Endothelial cell of umbilical vein (primary cell): ENCODE results near the gene DNAJB1. TPM values are rescaled to one million over a fixed set of nuclear protein-coding genes. Genes with fewer than 3 reads are reported as not detected.

Source experiments
- BruUV-seq: library from RNA; stranded (reverse); fragments of 400-500 nt; replicated peaks from 2 replicates; lab custom pipeline; 2021; lab: Mats Ljungman, UMichigan
- CTCF ChIA-PET: fragments of 300-600, 350-600 bp; sonication (Branson Sonifier 250); formaldehyde crosslinking; loops from one replicate; lab custom pipeline; 2021; ENCODE audit warnings: antibody characterized with exemption, inconsistent platforms; lab: Charles Lee
- POLR2A ChIA-PET: fragments of 300-600, 350-600 bp; sonication (Branson Sonifier 250); formaldehyde crosslinking; loops from one replicate; lab custom pipeline; 2021; ENCODE audit warnings: antibody characterized with exemption, inconsistent platforms; lab: Charles Lee
- DNase-seq: peaks from one replicate; pipeline ENCODE4 v3.0.0-alpha.2; 2011; ENCODE audit warnings: low read depth, low spot score
- FAIRE-seq: peaks from 2 replicates; lab custom pipeline; 2011; peaks lifted over from hg19 to GRCh38; lab: Jason Lieb, UNC
- H2AFZ ChIP-seq: 2 replicates; pipeline ENCODE4 v1.6.0; 2012; ENCODE audit warnings: low read depth, low read length, control low read depth, inconsistent platforms
- H3K27ac ChIP-seq: 2 replicates; pipeline ENCODE4 v1.5.1; 2011; ENCODE audit warnings: low read depth, mild to moderate bottlenecking, control low read depth, low read length, moderate library complexity; ENCODE audit not compliant: insufficient read depth
- H3K27me3 ChIP-seq, 2 experiments: 2 replicates each; pipeline versions ENCODE4 v1.6.0 to v1.6.1; 2011; ENCODE audit warnings: low read length in 2 of 2, mixed read lengths in 1 of 2; ENCODE audit not compliant: control insufficient read depth in 2 of 2, insufficient read depth in 2 of 2
- H3K36me3 ChIP-seq, 2 experiments: 2 replicates in 1 of 2; 3 replicates in 1 of 2; pipeline ENCODE4 v1.5.1; 2011; ENCODE audit warnings: low read length in 2 of 2, mild to moderate bottlenecking in 1 of 2, moderate library complexity in 1 of 2; ENCODE audit not compliant: control insufficient read depth in 2 of 2, insufficient read depth in 2 of 2; ENCODE audit errors: extremely low read depth in 1 of 2
- H3K4me1 ChIP-seq: 3 replicates; pipeline ENCODE4 v1.5.1; 2011; ENCODE audit warnings: mild to moderate bottlenecking, low read length; ENCODE audit not compliant: control insufficient read depth, insufficient read depth; ENCODE audit errors: extremely low read depth
- H3K4me2 ChIP-seq: 2 replicates; pipeline ENCODE4 v1.6.1; 2011; ENCODE audit warnings: low read length, control low read depth, mixed read lengths; ENCODE audit not compliant: insufficient read depth
- H3K4me3 ChIP-seq, 3 experiments: fragments of 200-600 bp in 1 of 3; sonication (generic), shearing (Covaris generic) in 1 of 3; replicated peaks in 1 of 3; 2 replicates each; pipeline ENCODE4 v1.5.1; 2011 to 2016; ENCODE audit warnings: control low read depth in 3 of 3, low read length in 3 of 3, mild to moderate bottlenecking in 2 of 3, inconsistent platforms in 1 of 3, low read depth in 1 of 3, moderate library complexity in 1 of 3; ENCODE audit not compliant: insufficient read depth in 1 of 3
- H3K79me2 ChIP-seq: 2 replicates; pipeline ENCODE4 v1.6.0; 2012; ENCODE audit warnings: low read length, inconsistent platforms; ENCODE audit not compliant: control insufficient read depth, insufficient read depth
- H3K9ac ChIP-seq: replicated peaks from 2 replicates; pipeline ENCODE3; 2011; ENCODE audit warnings: low read length, control low read depth; ENCODE audit not compliant: insufficient read depth; ENCODE audit errors: extremely low read depth
- H3K9me1 ChIP-seq: replicated peaks from 3 replicates; pipeline ENCODE4 v1.6.0; 2011; ENCODE audit warnings: mild to moderate bottlenecking, low read length; ENCODE audit not compliant: control insufficient read depth, insufficient read depth; ENCODE audit errors: extremely low read depth
- H3K9me3 ChIP-seq: replicated peaks from 2 replicates; pipeline ENCODE4 v1.5.1; 2012; ENCODE audit warnings: low read length, inconsistent platforms; ENCODE audit not compliant: control insufficient read depth, insufficient read depth
- H4K20me1 ChIP-seq: replicated peaks from 2 replicates; pipeline ENCODE3; 2011; ENCODE audit warnings: mild to moderate bottlenecking, low read length; ENCODE audit not compliant: control insufficient read depth, insufficient read depth; ENCODE audit errors: extremely low read depth
- CTCF ChIP-seq, 2 donors: IDR thresholded peaks; 1 replicate in 1 of 2; 2 replicates in 1 of 2; pipeline ENCODE4 v1.5.1; 2011; ENCODE audit warnings: low read length in 2 of 2, mild to moderate bottlenecking in 2 of 2, moderate library complexity in 2 of 2, control low read depth in 1 of 2, inconsistent platforms in 1 of 2, low read depth in 1 of 2; ENCODE audit not compliant: insufficient read depth in 1 of 2; ENCODE audit errors: extremely low read depth in 1 of 2
- EZH2 ChIP-seq: IDR thresholded peaks from 2 replicates; pipeline ENCODE4 v1.6.1; 2012; ENCODE audit warnings: borderline replicate concordance, low read depth, mild to moderate bottlenecking, moderate library complexity, low read length, inconsistent platforms; ENCODE audit not compliant: severe bottlenecking
- GATA2 ChIP-seq: IDR thresholded peaks from 2 replicates; pipeline ENCODE4 v1.7.0; 2011; ENCODE audit warnings: low read depth, mild to moderate bottlenecking, moderate library complexity, mixed read lengths, low read length; ENCODE audit not compliant: insufficient read length, insufficient read depth
- JUN ChIP-seq: IDR thresholded peaks from 2 replicates; pipeline ENCODE4 v1.6.1; 2011; ENCODE audit warnings: borderline replicate concordance, low read depth; ENCODE audit not compliant: insufficient read length, insufficient read depth
- POLR2A ChIP-seq: IDR thresholded peaks from 2 replicates; pipeline ENCODE4 v1.6.1; 2012; ENCODE audit warnings: low read depth, mild to moderate bottlenecking, control low read depth, low read length
- POLR2AphosphoS5 ChIP-seq: IDR thresholded peaks from 2 replicates; pipeline ENCODE4 v1.6.1; 2012; ENCODE audit warnings: low read depth, mild to moderate bottlenecking, control low read depth, low read length, moderate library complexity; ENCODE audit not compliant: insufficient read depth
- dilution Hi-C: fragments of 300-500 bp; cut with MboI; formaldehyde crosslinking; loops from one replicate; pipeline ENCODE4 v1.15.0; 2019; ENCODE audit warnings: low sequenced_read_pairs; ENCODE audit not compliant: extremely low pct_ligation_motif_present
- intact Hi-C: fragments of 100-400 bp; cut with micrococcal nuclease; formaldehyde crosslinking; loops from one replicate; pipeline ENCODE4 v1.10.0; 2022
- polyA plus RNA-seq, 4 experiments: library from polyadenylated mRNA; depleted of rRNA in 3 of 4; stranded (reverse) in 3 of 4; unstranded in 1 of 4; fragments of >200 nt; gene quantifications; 2 replicates each; pipeline versions ENCODE4 v1.2.1 to v1.2.3, GENCODE V29; 2011 to 2012; ENCODE audit warnings: missing spikeins in 1 of 4
- total RNA-seq: library from RNA; stranded (reverse); gene quantifications from 2 replicates; pipeline ENCODE4 v1.2.3, GENCODE V29; 2021

DNAJB1 gene
- total and polyA plus RNA-seq, 2 donors (not counting 3 experiments of a cell fraction or from before 2014, with no cell fraction given) = 58.6 to 59.8 TPM

- BruUV-seq = no TSS peak
- no peak for FAIRE-seq
- intact Hi-C loops = loop anchor here (5.0 kb wide), 1 partner anchor 340 kb away; the partner anchor contains the start of gene ASF1B
- TF ChIP-seq POLR2AphosphoS5 = no peak
- peak; percentile 35 for TF ChIP-seq POLR2A
- no peak for TF ChIP-seq GATA2
- H3K9ac ChIP-seq = no peak overlapping the region
- H3K27me3 ChIP-seq = no peaks in the 10 kb centered on the region
- DNase-seq = no peak
- H3K9me3 ChIP-seq = no peaks in the 10 kb centered on the region
- H3K4me1 ChIP-seq = peaks cover 24% of the 10 kb centered on the region
- dilution Hi-C loops = no loop called here
- H3K36me3 ChIP-seq = peaks cover 3 to 15% of the 10 kb centered on the region in 2 experiments
- H3K4me2 ChIP-seq = no peak overlapping the region
- no peaks in the 10 kb centered on the region for H3K79me2 ChIP-seq
- H3K27ac ChIP-seq = no peak overlapping the region
- CTCF ChIA-PET = interaction anchor here (1.4 kb wide), 1 partner anchor 11 kb away, joined by 5 read pairs; no protein-coding TSS in a partner anchor
- no peaks in the 10 kb centered on the region for H3K9me1 ChIP-seq
- no peak overlapping the region for H2AFZ ChIP-seq
- H3K4me3 ChIP-seq = no peak overlapping the region
- POLR2A ChIA-PET = no interaction called here
- H4K20me1 ChIP-seq = no peaks in the 10 kb centered on the region
Observed at GRCh38 chr19:14476673-14477401, 41.4 kb downstream of the DNAJB1 start.

- intact Hi-C loops (loop anchor here (5.0 kb wide), 1 partner anchor 339 kb away; the partner anchor contains the start of gene ASF1B), dilution Hi-C loops (no loop called here)
- Histone ChIP-seq H3K9me3 (no peaks in the 10 kb centered on the region), H3K4me1 (peaks cover 24% of the 10 kb centered on the region), H3K9ac (no peak overlapping the region), H3K79me2 (no peaks in the 10 kb centered on the region), H2AFZ (no peak overlapping the region), H3K9me1 (no peaks in the 10 kb centered on the region), H3K27ac (no peak overlapping the region), H3K4me3 (no peak overlapping the region), H4K20me1 (no peaks in the 10 kb centered on the region), H3K27me3 (no peaks in the 10 kb centered on the region), H3K36me3 (peaks cover 3 to 12% of the 10 kb centered on the region in 2 experiments), H3K4me2 (no peak overlapping the region)
- DNase-seq = no peak
- TF ChIP-seq JUN (no peak), CTCF (IDR thresholded peaks at IDR 0.05; ENCODE audit: extremely low read depth in 1 of 2, insufficient read depth in 1 of 2, low read depth in 1 of 2, low read length in 2 of 2) (no peak), EZH2 (no peak)
- ChIA-PET POLR2A (no interaction called here), CTCF (no interaction called here)
- BruUV-seq = no TSS peak
- no peak for FAIRE-seq
Observed at GRCh38 chr19:14476327-14476672, 41.9 kb downstream of the DNAJB1 start.
